Erythroblast (primary cell): Measurements from ENCODE around the gene HOXB4.

Experiments
- GATA1 ChIP-seq: IDR thresholded peaks from 2 replicates; pipeline ENCODE4 v1.6.1; 2011; ENCODE audit warnings: low read depth, mild to moderate bottlenecking, control low read depth, low read length, moderate library complexity
- POLR2A ChIP-seq: IDR thresholded peaks from 2 replicates; pipeline ENCODE4 v1.6.1; 2011; ENCODE audit warnings: mild to moderate bottlenecking, low read length

GRCh38 chr17:48556229-48556575, 21.9 kb downstream of the HOXB4 start:
- no peak for TF ChIP-seq POLR2A
- no peak for TF ChIP-seq GATA1
